Measurements from ENCODE around the gene OGG1. TPM values are rescaled to one million over a fixed set of nuclear protein-coding genes. Genes with fewer than 3 reads are reported as not detected.

The OGG1 gene
- total and polyA plus RNA-seq, 10 of the 15 experiments (the other 5 are each of a cell fraction or from before 2014, with no cell fraction given) = 4.8 to 38.8 (median 27.2) TPM

GRCh38 chr3:9701711-9702110, 48.0 kb upstream of the OGG1 start:
- no peaks in the 10 kb centered on the region for H3K9me3 ChIP-seq (replicated peaks; ENCODE audit: control insufficient read depth, insufficient read depth, low read length)
- intact Hi-C loops (cut with micrococcal nuclease; ENCODE audit: unreplicated experiment) (no loop called here), in situ Hi-C loops (cut with MboI) (no loop called here)
- H3K27ac ChIP-seq (ENCODE audit: control insufficient read depth, insufficient read depth) = no peak overlapping the region
- BruUV-seq (replicated peaks) = no TSS peak
- TF ChIP-seq HDAC6 (IDR thresholded peaks at IDR 0.05; ENCODE audit: unreplicated experiment) (no peak), ATF7 (IDR thresholded peaks at IDR 0.05; ENCODE audit: low read depth) (no peak), ZNF274 (IDR thresholded peaks at IDR 0.05; ENCODE audit: insufficient read depth, insufficient read length) (no peak), SIX5 (IDR thresholded peaks at IDR 0.05; ENCODE audit: low read depth, low read length, severe bottlenecking) (no peak), CBFB (IDR thresholded peaks at IDR 0.05; ENCODE audit: low read depth) (no peak), IKZF1 (conservative IDR thresholded peaks at IDR 0.05) (no peak), ATF3 (IDR thresholded peaks at IDR 0.05; ENCODE audit: borderline replicate concordance, extremely low read depth, low read depth, low read length) (no peak), POLR2AphosphoS2 (IDR thresholded peaks at IDR 0.05; ENCODE audit: low read depth, low read length) (no peak), TARDBP (IDR thresholded peaks at IDR 0.05; ENCODE audit: borderline replicate concordance) (no peak), KAT2A (conservative IDR thresholded peaks at IDR 0.05; ENCODE audit: control insufficient read depth, low read depth, low read length) (no peak), ZBED1 (IDR thresholded peaks at IDR 0.05; ENCODE audit: borderline replicate concordance) (no peak), CBX3 (IDR thresholded peaks at IDR 0.05; ENCODE audit: borderline replicate concordance, low read depth) (no peak)
- no peaks in the 10 kb centered on the region for H3K4me1 ChIP-seq (ENCODE audit: control insufficient read depth, insufficient read depth, low read length)
- H4K20me1 ChIP-seq (ENCODE audit: control insufficient read depth, insufficient read depth) = no peaks in the 10 kb centered on the region
- H3K4me2 ChIP-seq (ENCODE audit: control insufficient read depth, insufficient read depth) = no peak overlapping the region
- no peaks in the 10 kb centered on the region for H3K79me2 ChIP-seq (ENCODE audit: control insufficient read depth, insufficient read depth, low read length)
- H3K9ac ChIP-seq (ENCODE audit: control insufficient read depth, insufficient read depth, low read length) = no peak overlapping the region
- ChIA-PET CTCF (no interaction called here), SMC1A (ENCODE audit: uncharacterized antibody, unreplicated experiment) (no interaction called here), RAD21 (ENCODE audit: unreplicated experiment) (no interaction called here), POLR2A (interaction anchor here (0.6 kb wide), 1 partner anchor 385 kb away, joined by 3 read pairs; no protein-coding TSS in a partner anchor)
- ATAC-seq (no peak), FAIRE-seq (no peak), DNase-seq (ENCODE audit: low read depth, low spot score) (no peak)
- peaks cover 0 to 3% of the 10 kb centered on the region in 2 experiments; a peak in 1 of 4 replicates for H3K27me3 ChIP-seq (replicated peaks in 1 of 2; ENCODE audit: control insufficient read depth in 2 of 2, insufficient read depth in 2 of 2, low read length in 1 of 2)
- no peak overlapping the region for H3K4me3 ChIP-seq
- 92% methylated on average over 10 of the region's 10 CpGs for WGBS (ENCODE audit: insufficient coverage, insufficient replicate concordance, low lambda C conversion rate, missing lambda C conversion rate)
- peaks cover 5 to 10% of the 10 kb centered on the region in 2 experiments; a peak in 3 of 4 replicates for H3K36me3 ChIP-seq (ENCODE audit: control insufficient read depth in 2 of 2, insufficient read depth in 2 of 2, low read length in 1 of 2)
- H2AFZ ChIP-seq (ENCODE audit: control insufficient read depth, low read depth, low read length) = no peak overlapping the region

Measured in GM12878 (cell line).